ENCODE results near the gene RSPH1. TPM values are rescaled to one million over a fixed set of nuclear protein-coding genes. Genes with fewer than 3 reads are reported as not detected.

The RSPH1 gene
- total RNA-seq, 6 experiments from 2014 or later, result 0.18 to 0.55 (median 0.22) TPM; not detected in 1

DNA sequence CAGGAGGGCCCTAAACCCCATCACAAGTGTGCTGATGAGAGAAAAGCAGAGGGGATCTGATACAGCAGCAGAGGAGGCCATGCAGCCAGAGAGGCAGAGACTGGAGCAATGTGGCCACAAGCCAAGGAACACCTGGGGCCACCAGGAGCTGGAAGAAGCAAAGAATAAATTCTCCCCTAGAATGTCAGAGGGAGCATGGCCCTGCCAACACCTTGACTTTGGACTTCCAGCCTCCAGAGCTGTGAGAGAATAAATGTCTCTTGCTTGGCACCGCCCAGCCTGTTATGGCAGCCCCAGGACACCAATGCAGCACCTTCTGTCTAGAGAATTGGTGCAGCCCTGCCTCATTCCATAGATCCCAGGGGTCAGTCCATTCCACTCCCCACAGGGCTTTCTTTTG is 67.0 kb downstream of the RSPH1 start:
- Histone ChIP-seq H3K4me3 (no peak overlapping the region), H3K36me3 (no peaks in the 10 kb centered on the region), H3K27me3 (no peaks in the 10 kb centered on the region), H3K4me1 (no peaks in the 10 kb centered on the region), H3K9me3 (no peaks in the 10 kb centered on the region), H3K27ac (no peak overlapping the region)
- WGBS (ENCODE audit: insufficient coverage, low coverage, low lambda C conversion rate, missing lambda C conversion rate), result no CpG with 5 or more reads among the region's 1 CpG
- no peak for ATAC-seq
- DNase-seq, result no peak
- intact Hi-C loops (cut with DNase I), result no loop called here
- TF ChIP-seq, protein P1, sequence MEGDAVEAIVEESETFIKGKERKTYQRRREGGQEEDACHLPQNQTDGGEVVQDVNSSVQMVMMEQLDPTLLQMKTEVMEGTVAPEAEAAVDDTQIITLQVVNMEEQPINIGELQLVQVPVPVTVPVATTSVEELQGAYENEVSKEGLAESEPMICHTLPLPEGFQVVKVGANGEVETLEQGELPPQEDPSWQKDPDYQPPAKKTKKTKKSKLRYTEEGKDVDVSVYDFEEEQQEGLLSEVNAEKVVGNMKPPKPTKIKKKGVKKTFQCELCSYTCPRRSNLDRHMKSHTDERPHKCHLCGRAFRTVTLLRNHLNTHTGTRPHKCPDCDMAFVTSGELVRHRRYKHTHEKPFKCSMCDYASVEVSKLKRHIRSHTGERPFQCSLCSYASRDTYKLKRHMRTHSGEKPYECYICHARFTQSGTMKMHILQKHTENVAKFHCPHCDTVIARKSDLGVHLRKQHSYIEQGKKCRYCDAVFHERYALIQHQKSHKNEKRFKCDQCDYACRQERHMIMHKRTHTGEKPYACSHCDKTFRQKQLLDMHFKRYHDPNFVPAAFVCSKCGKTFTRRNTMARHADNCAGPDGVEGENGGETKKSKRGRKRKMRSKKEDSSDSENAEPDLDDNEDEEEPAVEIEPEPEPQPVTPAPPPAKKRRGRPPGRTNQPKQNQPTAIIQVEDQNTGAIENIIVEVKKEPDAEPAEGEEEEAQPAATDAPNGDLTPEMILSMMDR (IDR thresholded peaks at IDR 0.05), result no peak
- no peak for TF ChIP-seq POLR2A (IDR thresholded peaks at IDR 0.05)

DNA sequence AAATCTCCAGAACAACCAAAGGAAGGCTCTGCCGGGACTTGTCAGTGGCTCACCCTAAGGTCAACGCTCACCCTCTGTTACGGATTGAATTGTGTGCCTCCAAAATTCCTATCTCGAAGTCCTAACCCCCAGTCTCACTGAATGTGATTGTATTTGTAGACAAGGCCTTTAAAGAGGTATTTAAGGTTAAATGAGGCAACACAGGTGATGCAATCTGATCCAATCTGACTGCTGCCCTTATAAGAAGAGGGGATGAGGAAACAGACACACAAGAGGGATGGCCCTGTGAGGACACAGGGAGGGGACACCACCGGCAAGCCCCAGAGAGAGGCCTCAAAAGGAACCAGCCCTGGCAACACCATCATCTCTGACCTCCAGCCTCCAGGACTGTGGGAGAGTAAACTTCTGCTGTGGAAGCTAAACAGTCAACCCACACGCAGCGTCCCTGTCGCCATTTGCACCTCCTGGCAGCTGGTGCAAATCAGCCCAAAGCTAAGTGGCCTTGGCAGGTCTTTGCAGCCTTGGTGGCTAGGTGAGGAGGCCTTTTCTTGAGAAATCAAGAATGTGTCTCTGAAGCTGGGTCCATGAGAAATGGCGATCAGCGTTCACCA is 68.1 kb downstream of the RSPH1 start:
- no peaks in the 10 kb centered on the region for H3K27me3 ChIP-seq
- no peak overlapping the region for H3K27ac ChIP-seq
- intact Hi-C loops (cut with DNase I), result no loop called here
- H3K4me3 ChIP-seq, result no peak overlapping the region
- TF ChIP-seq, protein P1 (IDR thresholded peaks at IDR 0.05), result no peak
- no peak for TF ChIP-seq POLR2A (IDR thresholded peaks at IDR 0.05)
- no peaks in the 10 kb centered on the region for H3K9me3 ChIP-seq
- DNase-seq (no peak), ATAC-seq (peak in 1 of 4 donors; percentile 62)
- no peaks in the 10 kb centered on the region for H3K4me1 ChIP-seq
- WGBS (ENCODE audit: insufficient coverage, low coverage, low lambda C conversion rate, missing lambda C conversion rate), result 68% methylated on average over 6 of the region's 10 CpGs
- H3K36me3 ChIP-seq, result no peaks in the 10 kb centered on the region

DNA sequence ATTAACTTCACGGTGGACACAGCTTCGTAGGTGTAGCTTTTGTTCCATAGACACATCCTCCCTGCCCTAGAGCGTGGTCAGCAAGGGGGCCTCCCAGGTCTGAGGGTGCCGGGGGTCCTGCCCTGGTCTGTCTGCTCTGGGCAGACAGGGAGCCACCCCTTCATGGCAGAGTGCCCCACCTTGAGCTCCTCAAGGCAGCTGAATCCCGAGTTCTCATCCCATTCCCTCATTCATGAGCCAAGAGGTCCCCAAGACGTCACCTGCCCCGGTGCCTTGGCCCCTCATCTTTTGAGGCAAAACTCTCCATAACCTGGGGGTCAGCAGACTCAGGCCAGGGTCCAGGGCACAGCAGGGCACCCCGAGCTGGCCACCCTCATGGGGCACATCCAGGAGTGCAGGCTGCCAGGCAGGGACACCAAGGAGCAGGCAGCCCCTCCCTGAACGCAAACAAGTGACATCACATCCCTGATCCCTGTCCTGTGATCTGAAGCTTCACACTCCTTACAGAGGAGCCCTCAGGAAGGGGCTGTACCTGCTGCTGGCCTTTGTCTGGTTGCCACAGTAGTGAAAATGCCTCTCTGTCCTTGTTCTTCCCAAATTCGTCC is 69.0 kb downstream of the RSPH1 start:
- intact Hi-C loops (cut with DNase I), result no loop called here
- Histone ChIP-seq H3K36me3 (no peaks in the 10 kb centered on the region), H3K9me3 (no peaks in the 10 kb centered on the region), H3K4me3 (no peak overlapping the region), H3K27me3 (no peaks in the 10 kb centered on the region), H3K4me1 (no peaks in the 10 kb centered on the region), H3K27ac (no peak overlapping the region)
- ATAC-seq (no peak), DNase-seq (no peak)
- TF ChIP-seq, protein P1 (IDR thresholded peaks at IDR 0.05), result no peak
- no peak for TF ChIP-seq POLR2A (IDR thresholded peaks at IDR 0.05)
- 68% methylated on average over 6 of the region's 10 CpGs for WGBS (ENCODE audit: insufficient coverage, low coverage, low lambda C conversion rate, missing lambda C conversion rate)

DNA sequence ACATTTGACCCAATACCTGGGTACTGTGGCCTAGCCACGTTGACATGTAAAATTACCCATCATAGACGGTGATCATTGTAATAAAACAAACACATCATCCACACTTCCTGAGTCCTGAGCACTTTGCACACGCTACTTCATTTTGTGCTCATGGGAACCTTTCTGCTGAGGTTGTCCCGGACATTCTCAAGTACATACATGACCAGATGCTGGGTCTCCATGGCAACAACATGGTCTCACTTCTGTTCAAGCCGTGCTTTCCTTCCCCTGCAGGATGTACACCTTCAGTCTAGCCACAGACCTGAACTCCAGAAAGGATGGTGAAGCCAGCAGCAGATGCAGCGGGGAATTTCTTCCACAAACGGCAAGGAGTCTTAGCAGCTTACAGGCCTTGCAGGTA is 69.6 kb downstream of the RSPH1 start:
- Histone ChIP-seq H3K27me3 (no peaks in the 10 kb centered on the region), H3K4me1 (no peaks in the 10 kb centered on the region), H3K9me3 (no peaks in the 10 kb centered on the region), H3K36me3 (no peaks in the 10 kb centered on the region), H3K27ac (no peak overlapping the region), H3K4me3 (no peak overlapping the region)
- DNase-seq, result no peak
- 65% methylated on average over 5 of the region's 7 CpGs for WGBS (ENCODE audit: insufficient coverage, low coverage, low lambda C conversion rate, missing lambda C conversion rate)
- TF ChIP-seq POLR2A (IDR thresholded peaks at IDR 0.05), result no peak
- TF ChIP-seq, protein P1 (IDR thresholded peaks at IDR 0.05), result no peak
- no peak for ATAC-seq
- intact Hi-C loops (cut with DNase I), result no loop called here
